Breast epithelium (tissue), 3 donors: ENCODE data around the gene UGP2.

ENCODE experiments used
- CTCF ChIP-seq, 3 donors: fragments of 450-650 bp; IDR thresholded peaks; one replicate each; pipeline ENCODE4 v1.5.1; 2016 to 2017; ENCODE audit warnings: antibody characterized with exemption in 3 of 3, mild to moderate bottlenecking in 3 of 3, moderate library complexity in 3 of 3
- POLR2A ChIP-seq: fragments of 450-650 bp; IDR thresholded peaks from one replicate; pipeline ENCODE4 v1.6.1; 2016; ENCODE audit warnings: antibody characterized with exemption, mild to moderate bottlenecking, moderate library complexity

- peak in 2 of 3 donors; percentile 24 to 27 for TF ChIP-seq CTCF (IDR thresholded peaks at IDR 0.05)
- no peak for TF ChIP-seq POLR2A
Measured at GRCh38 chr2:63840081-63840784, 1.5 kb upstream of the UGP2 start.
